NCI-H2196 treated with DMSO at 0.1 percent for 48 hours (cell line): Measurements from ENCODE around the gene KIAA0319L.
"Not testable (repeated sequence)": the region's sequence is repeated elsewhere in the genome, so short reads cannot be mapped to it uniquely, and the experiment has no call there.

Source experiments
- DNase-seq: peaks from one replicate; lab custom pipeline; 2025; ENCODE audit not compliant: unreplicated experiment; lab: John Stamatoyannopoulos, UW

Gene KIAA0319L

DNA sequence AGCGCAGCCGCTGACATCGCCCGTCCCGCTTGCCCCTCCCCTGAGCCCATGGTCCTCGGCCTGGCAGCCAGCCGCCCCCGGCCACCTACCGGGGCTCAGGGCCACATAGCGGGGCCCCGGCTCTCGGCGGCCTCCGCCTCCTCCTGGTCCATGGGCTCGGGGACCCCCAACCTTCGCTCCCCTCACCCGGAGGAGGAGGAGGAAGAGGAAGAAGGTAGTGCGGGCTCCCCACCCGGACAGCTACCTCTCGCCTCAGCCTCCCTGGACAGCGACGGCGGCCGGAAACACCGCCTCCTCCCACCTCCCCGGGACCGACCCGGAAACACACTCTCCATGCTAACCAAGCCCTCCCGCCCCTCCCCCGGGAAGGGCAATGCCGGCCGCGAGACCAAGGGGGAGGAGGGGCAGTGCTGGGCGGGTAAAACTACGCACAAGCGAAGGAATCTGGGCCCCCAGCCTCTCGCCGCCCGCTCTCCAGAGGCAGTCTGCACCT lies at the start of gene KIAA0319L:
Gene KIAA0319L, minus strand, starts transcription at position 286 of the 493 bp plus-strand sequence. CDS start 2,912 bp downstream, outside the sequence.
- peak; percentile 83 for DNase-seq

GRCh38 chr1:35605867-35606182 lies 48.6 kb upstream of the KIAA0319L start:
- no peak for DNase-seq

- no peak for DNase-seq
Measured at GRCh38 chr1:35605071-35605866, 48.1 kb upstream of the KIAA0319L start.

DNA sequence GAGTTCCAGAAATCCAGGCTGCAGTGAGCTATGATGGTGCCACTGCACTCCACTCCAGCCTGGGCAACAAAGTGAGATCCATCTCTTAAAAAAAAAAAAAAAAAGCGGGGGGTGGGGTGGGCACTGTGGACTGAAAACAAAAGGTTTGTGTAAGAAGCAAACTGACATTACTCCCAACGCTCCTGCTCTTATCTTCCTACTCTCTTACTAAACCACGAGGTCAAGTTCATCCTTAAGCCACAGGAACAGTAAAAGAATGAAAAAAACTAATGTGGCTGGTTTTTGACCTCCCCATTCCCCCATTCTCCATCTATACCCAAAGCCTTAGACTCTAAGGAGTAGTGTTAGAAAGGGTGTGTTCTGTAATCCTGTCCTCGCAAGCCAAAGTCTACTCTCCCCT lies 46.7 kb upstream of the KIAA0319L start:
- no peak for DNase-seq

DNA sequence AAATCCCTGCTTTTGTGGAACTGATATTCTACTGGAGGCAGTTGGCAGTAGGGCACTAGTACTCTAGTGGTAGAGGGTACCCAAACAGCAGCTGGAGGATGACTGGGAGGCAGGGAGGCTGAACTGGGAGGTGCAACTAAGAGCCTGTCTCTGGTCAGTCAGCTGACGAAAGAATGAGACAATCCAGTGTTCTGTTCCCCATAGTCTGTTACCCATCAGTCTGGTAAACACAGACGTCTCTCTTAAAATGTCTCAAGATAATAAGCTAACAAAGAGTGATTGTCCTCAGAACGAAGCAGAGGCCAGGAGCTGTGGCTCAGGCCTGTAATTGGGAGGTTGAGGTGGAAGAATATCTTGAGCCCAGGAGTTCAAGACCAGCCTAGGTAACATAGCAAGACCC lies 46.3 kb upstream of the KIAA0319L start:
- no peak for DNase-seq

DNA sequence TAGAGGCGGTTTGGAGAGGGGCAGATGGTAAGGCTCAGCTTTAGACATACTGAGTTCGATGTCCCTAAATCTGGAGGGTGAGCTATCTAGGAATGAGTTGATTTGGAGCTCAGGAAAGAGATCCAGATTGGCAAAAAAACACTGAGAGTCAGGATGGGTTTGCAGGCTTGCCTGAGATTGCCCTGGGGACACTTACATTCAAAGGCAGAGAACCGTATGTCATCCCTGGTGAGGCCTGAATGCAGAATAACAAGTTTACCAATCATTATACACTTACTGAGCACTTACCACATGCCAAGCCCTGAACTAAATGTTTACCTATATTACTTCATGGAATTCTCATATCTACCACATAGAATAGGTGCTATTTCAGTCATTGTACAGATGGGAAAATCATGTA lies 43.4 kb upstream of the KIAA0319L start:
- DNase-seq, result no peak

- DNase-seq, result no peak
Measured at GRCh38 chr1:35599411-35599810, 42.2 kb upstream of the KIAA0319L start.

DNA sequence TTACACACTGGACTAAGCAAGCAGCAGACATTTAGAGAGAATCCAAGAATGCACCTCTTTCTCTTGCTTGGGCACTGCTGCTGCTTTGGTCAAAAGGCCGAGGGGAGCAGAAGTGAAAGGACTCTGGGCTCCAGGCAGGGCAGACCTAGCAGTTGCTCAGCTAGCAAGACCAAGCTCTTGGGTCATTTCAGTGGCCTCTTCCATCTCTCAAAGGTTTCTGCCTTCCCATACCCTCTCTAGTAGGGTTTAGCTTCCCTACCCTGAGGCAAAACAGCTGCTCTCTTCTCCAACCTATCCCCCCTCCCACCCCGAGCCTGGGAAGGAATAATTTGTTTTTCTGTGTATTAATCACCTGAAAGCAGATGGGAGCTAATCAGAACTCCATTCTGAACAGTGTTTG lies 41.7 kb upstream of the KIAA0319L start:
- DNase-seq, result no peak

- no peak for DNase-seq
Measured at GRCh38 chr1:35597870-35598269, 40.7 kb upstream of the KIAA0319L start.

- no peak for DNase-seq
Measured at GRCh38 chr1:35595684-35596083, 38.5 kb upstream of the KIAA0319L start.

DNA sequence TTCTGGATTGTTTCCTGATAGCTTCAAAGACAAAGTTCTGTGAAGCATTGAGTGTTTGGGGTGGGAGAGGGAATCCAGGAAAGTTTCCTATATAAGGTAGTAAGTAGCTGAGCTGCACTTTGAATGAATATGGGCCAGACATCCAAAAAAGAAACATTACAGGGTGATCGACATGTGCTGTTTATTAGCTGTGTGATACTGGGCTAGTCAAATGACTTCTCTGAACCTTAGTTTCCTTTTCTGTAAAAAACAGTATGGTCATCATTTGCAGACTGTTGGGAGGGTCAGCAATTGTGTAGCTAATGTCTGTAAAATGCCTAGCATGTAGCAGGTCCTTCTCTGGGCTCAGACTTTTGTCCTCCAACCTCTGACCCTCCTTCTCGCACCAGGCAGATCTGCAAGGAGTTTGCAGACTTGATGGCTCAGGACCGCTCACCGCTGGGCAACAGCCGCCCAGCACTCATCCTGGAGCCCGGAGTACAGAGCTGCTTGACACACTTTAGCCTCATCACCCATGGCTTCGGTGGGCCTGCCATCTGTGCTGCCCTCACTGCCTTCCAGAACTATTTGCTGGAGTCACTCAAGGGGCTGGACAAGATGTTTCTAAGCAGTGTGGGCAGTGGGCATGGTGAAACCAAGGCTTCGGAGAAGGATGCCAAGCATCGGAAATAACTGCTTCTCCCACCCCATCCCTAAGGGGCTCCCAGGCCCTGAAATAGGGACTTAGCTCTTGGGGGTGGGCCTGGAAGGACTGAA lies 37.0 kb upstream of the KIAA0319L start:
- no peak for DNase-seq

GRCh38 chr1:35592991-35593769 lies 36.0 kb upstream of the KIAA0319L start:
- no peak for DNase-seq

- no peak for DNase-seq
Measured at GRCh38 chr1:35591211-35591610, 34.0 kb upstream of the KIAA0319L start.

DNA sequence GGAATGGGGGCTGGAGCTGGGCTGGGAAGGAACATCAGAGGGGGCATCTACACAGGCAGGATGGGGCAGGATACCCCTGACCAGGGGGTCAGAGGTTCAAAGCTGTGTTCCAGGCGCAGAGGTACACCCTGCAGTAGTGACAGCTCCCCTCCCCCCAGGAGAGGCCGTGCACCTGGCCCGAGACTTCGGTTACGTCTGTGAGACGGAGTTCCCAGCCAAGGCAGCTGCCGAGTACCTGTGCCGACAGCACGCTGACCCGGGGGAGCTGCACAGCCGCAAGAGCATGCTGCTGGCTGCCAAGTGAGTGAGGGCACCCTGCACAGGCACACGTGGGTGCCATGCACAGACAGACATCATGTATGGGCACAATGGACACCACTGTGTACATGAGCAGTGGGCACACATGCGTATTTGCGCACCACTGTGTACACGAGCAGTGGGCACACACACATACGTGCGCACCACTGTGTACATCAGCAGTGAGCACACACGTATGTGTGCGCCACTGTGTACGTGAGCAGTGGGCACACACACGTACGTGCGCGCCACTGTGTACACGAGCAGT lies 33.4 kb upstream of the KIAA0319L start:
- DNase-seq, result no peak

GRCh38 chr1:35589516-35590427 lies 32.6 kb upstream of the KIAA0319L start:
- no peak for DNase-seq

GRCh38 chr1:35588197-35588910 lies 31.2 kb upstream of the KIAA0319L start:
- DNase-seq, result no peak

GRCh38 chr1:35587736-35588135 lies 30.5 kb upstream of the KIAA0319L start:
- DNase-seq, result no peak

- no peak for DNase-seq
Measured at GRCh38 chr1:35586808-35587207, 29.6 kb upstream of the KIAA0319L start.

DNA sequence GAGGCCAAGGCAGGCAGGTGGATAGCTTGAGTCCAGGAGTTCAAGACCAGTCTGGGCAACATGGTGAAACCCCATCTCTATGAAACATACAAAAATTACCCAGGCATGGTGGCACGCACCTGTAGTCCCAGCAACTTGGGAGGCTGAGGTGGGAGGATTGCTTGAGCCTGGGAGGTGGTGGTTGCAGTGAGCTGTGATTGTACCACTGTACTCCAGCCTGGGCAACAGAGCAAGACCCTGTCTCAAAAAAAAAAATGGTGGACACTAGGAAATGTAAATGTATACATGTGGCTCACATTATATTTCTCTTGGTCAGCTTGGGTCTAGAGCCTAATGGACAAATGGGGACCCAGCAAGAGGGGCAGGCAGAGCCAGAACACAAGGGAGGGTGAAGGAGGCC lies 28.6 kb upstream of the KIAA0319L start:
- not testable (repeated sequence) for DNase-seq

GRCh38 chr1:35585281-35585680 lies 28.1 kb upstream of the KIAA0319L start:
- DNase-seq, result no peak
